Right lobe of liver (tissue), 4 donors: Measurements from ENCODE around the gene CPM.

Experiments
- POLR2A ChIP-seq: fragments of 450-650 bp; IDR thresholded peaks from one replicate; pipeline ENCODE4 v1.6.1; 2017; ENCODE audit warnings: antibody characterized with exemption, mild to moderate bottlenecking
- TF ChIP-seq, protein P1 (sequence below), 4 donors: fragments of 200-600 bp in 3 of 4; fragments of 450-650 bp in 1 of 4; IDR thresholded peaks; one replicate each; pipeline versions ENCODE4 v1.5.1 to v1.8.0; 2016 to 2022; ENCODE audit warnings: antibody characterized with exemption in 4 of 4, mild to moderate bottlenecking in 2 of 4
- donor health status: DM: no; HTN: no; CAD: no.
- donor health status: DM: no; HTN: no; CAD: no.
- donor health status: DM: no; HTN: yes; CAD: no.

- TF ChIP-seq, protein P1, sequence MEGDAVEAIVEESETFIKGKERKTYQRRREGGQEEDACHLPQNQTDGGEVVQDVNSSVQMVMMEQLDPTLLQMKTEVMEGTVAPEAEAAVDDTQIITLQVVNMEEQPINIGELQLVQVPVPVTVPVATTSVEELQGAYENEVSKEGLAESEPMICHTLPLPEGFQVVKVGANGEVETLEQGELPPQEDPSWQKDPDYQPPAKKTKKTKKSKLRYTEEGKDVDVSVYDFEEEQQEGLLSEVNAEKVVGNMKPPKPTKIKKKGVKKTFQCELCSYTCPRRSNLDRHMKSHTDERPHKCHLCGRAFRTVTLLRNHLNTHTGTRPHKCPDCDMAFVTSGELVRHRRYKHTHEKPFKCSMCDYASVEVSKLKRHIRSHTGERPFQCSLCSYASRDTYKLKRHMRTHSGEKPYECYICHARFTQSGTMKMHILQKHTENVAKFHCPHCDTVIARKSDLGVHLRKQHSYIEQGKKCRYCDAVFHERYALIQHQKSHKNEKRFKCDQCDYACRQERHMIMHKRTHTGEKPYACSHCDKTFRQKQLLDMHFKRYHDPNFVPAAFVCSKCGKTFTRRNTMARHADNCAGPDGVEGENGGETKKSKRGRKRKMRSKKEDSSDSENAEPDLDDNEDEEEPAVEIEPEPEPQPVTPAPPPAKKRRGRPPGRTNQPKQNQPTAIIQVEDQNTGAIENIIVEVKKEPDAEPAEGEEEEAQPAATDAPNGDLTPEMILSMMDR (IDR thresholded peaks at IDR 0.05), result no peak
- TF ChIP-seq POLR2A, result no peak
Observed at GRCh38 chr12:68912916-68913315, 20.1 kb downstream of the CPM start.
